ENCODE results near the gene MAGEA1.

GRCh38 chrX:153214934-153215333 is 35.9 kb downstream of the MAGEA1 start:
- TF ChIP-seq, protein P1, sequence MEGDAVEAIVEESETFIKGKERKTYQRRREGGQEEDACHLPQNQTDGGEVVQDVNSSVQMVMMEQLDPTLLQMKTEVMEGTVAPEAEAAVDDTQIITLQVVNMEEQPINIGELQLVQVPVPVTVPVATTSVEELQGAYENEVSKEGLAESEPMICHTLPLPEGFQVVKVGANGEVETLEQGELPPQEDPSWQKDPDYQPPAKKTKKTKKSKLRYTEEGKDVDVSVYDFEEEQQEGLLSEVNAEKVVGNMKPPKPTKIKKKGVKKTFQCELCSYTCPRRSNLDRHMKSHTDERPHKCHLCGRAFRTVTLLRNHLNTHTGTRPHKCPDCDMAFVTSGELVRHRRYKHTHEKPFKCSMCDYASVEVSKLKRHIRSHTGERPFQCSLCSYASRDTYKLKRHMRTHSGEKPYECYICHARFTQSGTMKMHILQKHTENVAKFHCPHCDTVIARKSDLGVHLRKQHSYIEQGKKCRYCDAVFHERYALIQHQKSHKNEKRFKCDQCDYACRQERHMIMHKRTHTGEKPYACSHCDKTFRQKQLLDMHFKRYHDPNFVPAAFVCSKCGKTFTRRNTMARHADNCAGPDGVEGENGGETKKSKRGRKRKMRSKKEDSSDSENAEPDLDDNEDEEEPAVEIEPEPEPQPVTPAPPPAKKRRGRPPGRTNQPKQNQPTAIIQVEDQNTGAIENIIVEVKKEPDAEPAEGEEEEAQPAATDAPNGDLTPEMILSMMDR (IDR thresholded peaks at IDR 0.05; ENCODE audit: insufficient read depth, low read depth, low read length), result no peak
- TF ChIP-seq EZH2 (IDR thresholded peaks at IDR 0.05; ENCODE audit: insufficient read depth, low read length), result no peak

All from astrocyte (in vitro differentiated cells and primary cell).